Measurements from ENCODE around the gene TGFBR3L.

DNA sequence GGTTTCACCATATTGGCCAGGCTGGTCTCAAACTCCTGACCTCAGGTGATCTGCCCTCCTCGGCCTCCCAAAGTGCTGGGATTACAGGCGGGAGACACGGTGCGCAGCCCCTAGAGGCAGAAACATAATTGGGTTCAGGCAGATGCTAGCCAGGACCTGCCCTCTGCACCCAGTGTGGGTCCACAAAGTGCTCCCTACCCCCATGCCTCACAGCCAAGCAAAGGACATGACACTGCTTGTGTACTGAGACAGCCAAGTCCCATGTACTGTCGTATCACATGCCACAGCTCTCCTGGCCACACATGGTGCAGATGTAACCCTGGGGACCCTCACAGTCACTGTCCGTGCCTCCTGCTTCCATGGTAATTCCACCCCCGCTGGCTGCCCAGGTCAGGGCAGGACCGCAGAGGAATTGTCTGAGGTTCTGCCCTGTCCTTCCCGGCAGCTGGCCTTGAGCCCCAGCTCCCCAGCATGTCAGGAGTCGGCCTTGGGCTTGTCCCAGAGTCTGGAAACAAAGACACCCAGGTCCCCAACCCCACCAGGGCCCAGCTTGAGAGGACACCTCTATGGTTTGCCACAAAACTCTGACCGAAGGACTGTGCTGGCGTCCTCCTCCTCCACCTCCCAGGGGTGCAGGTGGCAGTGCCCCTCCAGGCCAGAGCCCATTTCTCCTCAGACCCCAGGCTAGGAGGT is 48.1 kb upstream of the TGFBR3L start:
- TF ChIP-seq, protein P1, sequence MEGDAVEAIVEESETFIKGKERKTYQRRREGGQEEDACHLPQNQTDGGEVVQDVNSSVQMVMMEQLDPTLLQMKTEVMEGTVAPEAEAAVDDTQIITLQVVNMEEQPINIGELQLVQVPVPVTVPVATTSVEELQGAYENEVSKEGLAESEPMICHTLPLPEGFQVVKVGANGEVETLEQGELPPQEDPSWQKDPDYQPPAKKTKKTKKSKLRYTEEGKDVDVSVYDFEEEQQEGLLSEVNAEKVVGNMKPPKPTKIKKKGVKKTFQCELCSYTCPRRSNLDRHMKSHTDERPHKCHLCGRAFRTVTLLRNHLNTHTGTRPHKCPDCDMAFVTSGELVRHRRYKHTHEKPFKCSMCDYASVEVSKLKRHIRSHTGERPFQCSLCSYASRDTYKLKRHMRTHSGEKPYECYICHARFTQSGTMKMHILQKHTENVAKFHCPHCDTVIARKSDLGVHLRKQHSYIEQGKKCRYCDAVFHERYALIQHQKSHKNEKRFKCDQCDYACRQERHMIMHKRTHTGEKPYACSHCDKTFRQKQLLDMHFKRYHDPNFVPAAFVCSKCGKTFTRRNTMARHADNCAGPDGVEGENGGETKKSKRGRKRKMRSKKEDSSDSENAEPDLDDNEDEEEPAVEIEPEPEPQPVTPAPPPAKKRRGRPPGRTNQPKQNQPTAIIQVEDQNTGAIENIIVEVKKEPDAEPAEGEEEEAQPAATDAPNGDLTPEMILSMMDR (IDR thresholded peaks at IDR 0.05; ENCODE audit: extremely low read depth in 1 of 2, insufficient read depth in 1 of 2, low read depth in 1 of 2, low read length in 2 of 2) = no peak
- TF ChIP-seq POLR2A (IDR thresholded peaks at IDR 0.05; ENCODE audit: low read depth, low read length) = no peak
- no peak for TF ChIP-seq MAX (IDR thresholded peaks at IDR 0.05; ENCODE audit: insufficient read depth, insufficient read length)
